Measurements from ENCODE around the gene TACR1. TPM values are rescaled to one million over a fixed set of nuclear protein-coding genes. Genes with fewer than 3 reads are reported as not detected.
"Not testable (repeated sequence)": the region's sequence is repeated elsewhere in the genome, so short reads cannot be mapped to it uniquely, and the experiment has no call there.

Gene TACR1
- not detected in 2 replicates for total RNA-seq

- DNase-seq (ENCODE audit: low read depth, low spot score): no peak
Observed at GRCh38 chr2:75199428-75200011, at the start of gene TACR1. TSS of gene TACR1 (minus strand) at chr2:75199520. CDS start at chr2:75198934, 586 bp downstream.

- not testable (repeated sequence) for DNase-seq (ENCODE audit: low read depth, low spot score)
Observed at GRCh38 chr2:75248581-75248980, 49.3 kb upstream of the TACR1 start.

- DNase-seq (ENCODE audit: low read depth, low spot score): no peak
Observed at GRCh38 chr2:75246441-75247167, 47.3 kb upstream of the TACR1 start.

GRCh38 chr2:75243219-75243618 is 43.9 kb upstream of the TACR1 start:
- no peak for DNase-seq (ENCODE audit: low read depth, low spot score)

- no peak for DNase-seq (ENCODE audit: low read depth, low spot score)
Observed at GRCh38 chr2:75241696-75242095, 42.4 kb upstream of the TACR1 start.

GRCh38 chr2:75238670-75239330 is 39.5 kb upstream of the TACR1 start:
- no peak for DNase-seq (ENCODE audit: low read depth, low spot score)

GRCh38 chr2:75237296-75237695 is 38.0 kb upstream of the TACR1 start:
- DNase-seq (ENCODE audit: low read depth, low spot score): no peak

- DNase-seq (ENCODE audit: low read depth, low spot score): no peak
Observed at GRCh38 chr2:75233965-75234364, 34.6 kb upstream of the TACR1 start.

- DNase-seq (ENCODE audit: low read depth, low spot score): no peak
Observed at GRCh38 chr2:75226617-75227016, 27.3 kb upstream of the TACR1 start.

GRCh38 chr2:75226099-75226498 is 26.8 kb upstream of the TACR1 start:
- DNase-seq (ENCODE audit: low read depth, low spot score): no peak

GRCh38 chr2:75224636-75225094 is 25.3 kb upstream of the TACR1 start:
- DNase-seq (ENCODE audit: low read depth, low spot score): no peak

GRCh38 chr2:75222527-75222926 is 23.2 kb upstream of the TACR1 start:
- DNase-seq (ENCODE audit: low read depth, low spot score): no peak

GRCh38 chr2:75221862-75222261 is 22.5 kb upstream of the TACR1 start:
- no peak for DNase-seq (ENCODE audit: low read depth, low spot score)

GRCh38 chr2:75219213-75219612 is 19.9 kb upstream of the TACR1 start:
- DNase-seq (ENCODE audit: low read depth, low spot score): not testable (repeated sequence)

GRCh38 chr2:75211266-75211770 is 12.0 kb upstream of the TACR1 start:
- DNase-seq (ENCODE audit: low read depth, low spot score): no peak

GRCh38 chr2:75210409-75210808 is 11.1 kb upstream of the TACR1 start:
- no peak for DNase-seq (ENCODE audit: low read depth, low spot score)

- DNase-seq (ENCODE audit: low read depth, low spot score): no peak
Observed at GRCh38 chr2:75208738-75209137, 9.4 kb upstream of the TACR1 start.

GRCh38 chr2:75204833-75205232 is 5.5 kb upstream of the TACR1 start:
- DNase-seq (ENCODE audit: low read depth, low spot score): no peak

- no peak for DNase-seq (ENCODE audit: low read depth, low spot score)
Observed at GRCh38 chr2:75202359-75202758, 3.0 kb upstream of the TACR1 start.

- no peak for DNase-seq (ENCODE audit: low read depth, low spot score)
Observed at GRCh38 chr2:75200140-75201096, 1.1 kb upstream of the TACR1 start.

- DNase-seq (ENCODE audit: low read depth, low spot score): no peak
Observed at GRCh38 chr2:75195076-75195691, 4.1 kb downstream of the TACR1 start.
